OCI-LY1 (cell line): ENCODE results near the gene ERVV-1.

Experiments
- H2AFZ ChIP-seq: fragments of 200-600 bp; sonication (generic), shearing (Covaris generic); 2 replicates; pipeline ENCODE4 v1.6.0; 2014; ENCODE audit warnings: antibody characterized with exemption, mild to moderate bottlenecking, low read length
- H3F3A ChIP-seq: fragments of 200-600 bp; sonication (generic), shearing (Covaris generic); 2 replicates; pipeline ENCODE4 v1.6.0; 2014; ENCODE audit warnings: mild to moderate bottlenecking, antibody characterized with exemption, low read length, moderate library complexity; ENCODE audit not compliant: insufficient read depth
- H3K27ac ChIP-seq: fragments of 200-600 bp; sonication (generic); 2 replicates; pipeline ENCODE4 v1.5.1; 2014; ENCODE audit warnings: low read length, mixed run types, mild to moderate bottlenecking, low read depth; ENCODE audit not compliant: poor library complexity, severe bottlenecking
- H3K27me3 ChIP-seq: fragments of 200-600 bp; sonication (generic); 2 replicates; pipeline ENCODE4 v1.6.0; 2014; ENCODE audit warnings: antibody characterized with exemption, mild to moderate bottlenecking, low read length, moderate library complexity; ENCODE audit not compliant: insufficient read depth
- H3K36me3 ChIP-seq: fragments of 200-600 bp; sonication (generic); 2 replicates; pipeline ENCODE4 v1.6.1; 2014; ENCODE audit warnings: mild to moderate bottlenecking, antibody characterized with exemption, low read length, moderate library complexity, mixed read lengths; ENCODE audit not compliant: insufficient read depth
- H3K4me1 ChIP-seq: fragments of 200-600 bp; sonication (generic); 2 replicates; pipeline ENCODE4 v1.5.1; 2014; ENCODE audit warnings: mild to moderate bottlenecking, low read length, moderate library complexity; ENCODE audit not compliant: insufficient read depth, severe bottlenecking
- H3K4me2 ChIP-seq: fragments of 200-600 bp; sonication (generic), shearing (Covaris generic); 2 replicates; pipeline ENCODE4 v1.6.1; 2014; ENCODE audit warnings: low read length
- H3K4me3 ChIP-seq: fragments of 200-600 bp; sonication (generic); 2 replicates; pipeline ENCODE4 v1.5.1; 2014; ENCODE audit warnings: low read length, low read depth, mild to moderate bottlenecking, mixed read lengths; ENCODE audit not compliant: poor library complexity, severe bottlenecking
- H3K79me2 ChIP-seq: fragments of 200-600 bp; shearing (Covaris generic); 2 replicates; pipeline ENCODE4 v1.6.1; 2016; ENCODE audit warnings: mixed run types, low read length, mixed read lengths; ENCODE audit not compliant: insufficient read depth
- H3K9ac ChIP-seq: fragments of 200-600 bp; sonication (generic), shearing (Covaris generic); 2 replicates; pipeline ENCODE4 v1.6.1; 2014; ENCODE audit warnings: mild to moderate bottlenecking, low read length, mixed read lengths
- H3K9me2 ChIP-seq: fragments of 200-600 bp; sonication (generic), shearing (Covaris generic); 2 replicates; pipeline ENCODE4 v1.6.1; 2014; ENCODE audit warnings: low read depth, mild to moderate bottlenecking, low read length, mixed read lengths
- H3K9me3 ChIP-seq: fragments of 200-600 bp; shearing (Covaris generic); 2 replicates; pipeline ENCODE4 v1.6.1; 2014; ENCODE audit warnings: low read length, mixed read lengths
- H4K20me1 ChIP-seq: fragments of 200-600 bp; sonication (generic), shearing (Covaris generic); 2 replicates; pipeline ENCODE4 v1.6.0; 2016; ENCODE audit warnings: mild to moderate bottlenecking, low read length; ENCODE audit not compliant: insufficient read depth
- EZH2 ChIP-seq: fragments of 200-600 bp; sonication (generic), shearing (Covaris generic); IDR thresholded peaks from 2 replicates; pipeline ENCODE4 v1.8.0; 2017; ENCODE audit warnings: borderline replicate concordance, mixed run types, mild to moderate bottlenecking, antibody characterized with exemption, low read length, moderate library complexity, mixed read lengths
- TF ChIP-seq, protein P1 (sequence below): fragments of 200-600 bp; sonication (generic), shearing (Covaris generic); IDR thresholded peaks from 2 replicates; pipeline ENCODE4 v1.5.1; 2017; ENCODE audit warnings: mild to moderate bottlenecking, antibody characterized with exemption, low read length, moderate library complexity, mixed read lengths

ERVV-1 gene

DNA sequence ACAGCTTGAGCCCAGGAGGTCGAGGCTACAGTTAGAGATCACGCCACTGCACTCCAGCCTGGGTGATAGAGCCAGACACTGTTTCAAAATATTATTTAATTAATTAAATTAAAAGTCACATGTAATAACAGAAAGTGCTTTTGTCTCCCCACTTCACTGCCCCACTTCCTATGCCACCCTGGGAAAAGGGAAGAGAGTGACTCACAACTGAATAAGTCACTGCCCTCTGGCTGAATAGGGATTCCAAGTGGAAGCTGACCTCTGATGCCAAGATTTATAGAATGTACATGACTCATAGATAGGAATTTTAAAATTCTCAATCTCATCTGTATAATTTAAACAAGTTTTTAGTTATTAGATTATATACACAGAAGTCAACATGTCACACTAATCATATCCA lies 22.2 kb upstream of the ERVV-1 start:
- H2AFZ ChIP-seq: no peak overlapping the region
- H3K27ac ChIP-seq: no peak overlapping the region
- no peak overlapping the region for H3K4me3 ChIP-seq
- H3K4me1 ChIP-seq: no peaks in the 10 kb centered on the region
- H3K4me2 ChIP-seq: no peak overlapping the region
- H3K36me3 ChIP-seq: no peaks in the 10 kb centered on the region
- H3K9ac ChIP-seq: no peak overlapping the region
- no peaks in the 10 kb centered on the region for H3K9me2 ChIP-seq
- H3K27me3 ChIP-seq: no peaks in the 10 kb centered on the region
- H4K20me1 ChIP-seq: no peaks in the 10 kb centered on the region
- no peaks in the 10 kb centered on the region for H3F3A ChIP-seq
- H3K79me2 ChIP-seq: no peaks in the 10 kb centered on the region
- TF ChIP-seq EZH2: no peak
- TF ChIP-seq, protein P1, sequence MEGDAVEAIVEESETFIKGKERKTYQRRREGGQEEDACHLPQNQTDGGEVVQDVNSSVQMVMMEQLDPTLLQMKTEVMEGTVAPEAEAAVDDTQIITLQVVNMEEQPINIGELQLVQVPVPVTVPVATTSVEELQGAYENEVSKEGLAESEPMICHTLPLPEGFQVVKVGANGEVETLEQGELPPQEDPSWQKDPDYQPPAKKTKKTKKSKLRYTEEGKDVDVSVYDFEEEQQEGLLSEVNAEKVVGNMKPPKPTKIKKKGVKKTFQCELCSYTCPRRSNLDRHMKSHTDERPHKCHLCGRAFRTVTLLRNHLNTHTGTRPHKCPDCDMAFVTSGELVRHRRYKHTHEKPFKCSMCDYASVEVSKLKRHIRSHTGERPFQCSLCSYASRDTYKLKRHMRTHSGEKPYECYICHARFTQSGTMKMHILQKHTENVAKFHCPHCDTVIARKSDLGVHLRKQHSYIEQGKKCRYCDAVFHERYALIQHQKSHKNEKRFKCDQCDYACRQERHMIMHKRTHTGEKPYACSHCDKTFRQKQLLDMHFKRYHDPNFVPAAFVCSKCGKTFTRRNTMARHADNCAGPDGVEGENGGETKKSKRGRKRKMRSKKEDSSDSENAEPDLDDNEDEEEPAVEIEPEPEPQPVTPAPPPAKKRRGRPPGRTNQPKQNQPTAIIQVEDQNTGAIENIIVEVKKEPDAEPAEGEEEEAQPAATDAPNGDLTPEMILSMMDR: no peak
- H3K9me3 ChIP-seq: peaks cover 4% of the 10 kb centered on the region

DNA sequence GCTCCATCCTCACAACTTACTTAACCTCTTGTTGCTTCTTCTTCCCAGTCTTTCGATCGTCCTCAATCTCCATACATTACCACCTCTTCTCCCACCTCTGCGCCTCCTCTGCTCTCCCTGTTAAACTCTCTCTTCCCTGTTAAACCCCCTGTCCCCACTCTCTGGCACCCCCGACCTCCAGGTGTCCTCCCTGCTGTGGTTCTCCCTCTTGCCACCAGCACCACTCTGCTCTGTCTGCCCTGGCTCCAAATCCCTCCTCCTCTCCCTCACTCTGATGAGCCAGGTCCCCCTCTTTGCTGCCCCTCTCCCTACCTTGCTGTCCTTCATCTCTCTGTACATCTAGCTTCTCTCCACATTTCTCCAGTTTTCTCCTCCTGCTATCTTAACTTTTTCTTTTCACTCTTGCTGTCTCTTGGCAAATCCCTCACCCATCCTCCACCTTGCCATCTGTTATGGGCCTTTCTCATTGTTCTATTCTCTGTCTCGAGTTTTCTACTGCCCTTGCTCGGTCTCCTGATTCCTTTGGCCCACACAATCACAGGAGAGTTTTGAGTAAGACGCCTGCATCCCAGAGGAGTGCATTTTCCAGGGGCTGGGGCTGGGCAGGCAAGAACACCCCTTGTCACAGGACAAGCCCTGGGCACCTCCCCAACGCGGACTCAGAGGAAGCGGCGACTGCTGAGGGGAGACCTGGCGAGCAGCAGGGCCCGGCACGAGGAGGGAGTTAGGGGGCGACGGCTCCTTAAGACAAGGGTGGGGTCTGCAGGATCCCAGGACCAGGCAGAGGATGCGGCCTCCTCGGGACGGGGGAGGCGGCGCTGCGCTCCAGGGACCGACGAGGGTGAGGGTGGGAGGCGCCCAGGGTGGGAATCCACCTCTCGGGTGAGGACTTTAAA lies 21.4 kb upstream of the ERVV-1 start:
- Histone ChIP-seq H3K4me3 (no peak overlapping the region), H3K9me3 (peaks cover 1% of the 10 kb centered on the region; the same call in 1 of the 2 replicates), H4K20me1 (no peaks in the 10 kb centered on the region), H3K27me3 (no peaks in the 10 kb centered on the region), H3K9ac (no peak overlapping the region), H3K79me2 (no peaks in the 10 kb centered on the region), H3K4me1 (no peaks in the 10 kb centered on the region), H3F3A (no peaks in the 10 kb centered on the region), H3K36me3 (no peaks in the 10 kb centered on the region), H3K4me2 (no peak overlapping the region), H2AFZ (no peak overlapping the region), H3K27ac (no peak overlapping the region), H3K9me2 (no peaks in the 10 kb centered on the region)
- TF ChIP-seq EZH2: no peak
- TF ChIP-seq, protein P1: no peak

DNA sequence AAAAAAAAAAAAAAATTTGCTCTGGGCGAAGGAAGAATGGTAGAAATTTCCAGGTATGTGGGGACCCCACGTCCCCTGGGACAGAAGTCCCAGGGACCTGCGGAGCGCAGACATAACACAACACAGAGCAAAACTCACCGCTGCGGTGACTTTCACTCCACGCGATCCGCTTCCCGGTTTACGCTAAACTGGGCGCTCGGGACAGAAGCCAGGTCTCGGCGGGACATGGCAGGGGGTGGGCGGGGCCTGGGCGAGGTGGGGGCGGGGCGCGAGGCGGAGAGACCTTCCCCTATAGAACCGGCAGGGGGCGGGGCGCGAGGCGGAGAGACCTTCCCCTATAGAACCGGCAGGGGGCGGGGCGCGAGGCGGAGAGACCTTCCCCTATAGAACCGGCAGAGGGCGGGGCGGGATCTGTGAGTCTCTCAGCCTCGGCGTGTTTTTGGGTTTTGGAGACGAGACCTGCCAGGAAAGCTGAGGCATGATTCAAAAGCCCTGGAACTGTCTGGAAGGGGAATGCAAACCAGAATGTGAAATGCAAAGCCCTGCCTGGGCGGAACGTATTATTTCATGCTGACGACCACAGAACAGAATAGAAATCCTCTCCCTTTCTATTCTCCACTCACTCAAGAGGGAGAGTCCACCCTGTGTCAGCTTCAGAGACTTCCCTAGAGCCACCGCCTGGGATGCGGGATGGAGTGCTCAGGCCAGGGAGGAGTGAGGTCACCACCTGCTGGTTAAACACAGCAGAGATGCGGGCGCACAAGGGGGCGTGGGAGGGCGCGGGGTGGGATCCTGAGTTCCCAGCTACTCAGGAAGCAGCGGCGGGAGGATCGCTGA lies 20.2 kb upstream of the ERVV-1 start:
- Histone ChIP-seq H3F3A (no peaks in the 10 kb centered on the region), H3K4me1 (no peaks in the 10 kb centered on the region), H3K9me3 (no peaks in the 10 kb centered on the region), H3K9ac (no peak overlapping the region), H4K20me1 (no peaks in the 10 kb centered on the region), H2AFZ (no peak overlapping the region), H3K4me3 (no peak overlapping the region), H3K79me2 (no peaks in the 10 kb centered on the region), H3K27ac (no peak overlapping the region), H3K36me3 (no peaks in the 10 kb centered on the region), H3K9me2 (no peaks in the 10 kb centered on the region), H3K4me2 (no peak overlapping the region), H3K27me3 (no peaks in the 10 kb centered on the region)
- no peak for TF ChIP-seq EZH2
- TF ChIP-seq, protein P1: no peak
